Measurements from ENCODE around the gene MAP3K3.
A peak's percentile ranks its signal among the peaks of the same experiment; 100 is the strongest.

The MAP3K3 gene

DNA sequence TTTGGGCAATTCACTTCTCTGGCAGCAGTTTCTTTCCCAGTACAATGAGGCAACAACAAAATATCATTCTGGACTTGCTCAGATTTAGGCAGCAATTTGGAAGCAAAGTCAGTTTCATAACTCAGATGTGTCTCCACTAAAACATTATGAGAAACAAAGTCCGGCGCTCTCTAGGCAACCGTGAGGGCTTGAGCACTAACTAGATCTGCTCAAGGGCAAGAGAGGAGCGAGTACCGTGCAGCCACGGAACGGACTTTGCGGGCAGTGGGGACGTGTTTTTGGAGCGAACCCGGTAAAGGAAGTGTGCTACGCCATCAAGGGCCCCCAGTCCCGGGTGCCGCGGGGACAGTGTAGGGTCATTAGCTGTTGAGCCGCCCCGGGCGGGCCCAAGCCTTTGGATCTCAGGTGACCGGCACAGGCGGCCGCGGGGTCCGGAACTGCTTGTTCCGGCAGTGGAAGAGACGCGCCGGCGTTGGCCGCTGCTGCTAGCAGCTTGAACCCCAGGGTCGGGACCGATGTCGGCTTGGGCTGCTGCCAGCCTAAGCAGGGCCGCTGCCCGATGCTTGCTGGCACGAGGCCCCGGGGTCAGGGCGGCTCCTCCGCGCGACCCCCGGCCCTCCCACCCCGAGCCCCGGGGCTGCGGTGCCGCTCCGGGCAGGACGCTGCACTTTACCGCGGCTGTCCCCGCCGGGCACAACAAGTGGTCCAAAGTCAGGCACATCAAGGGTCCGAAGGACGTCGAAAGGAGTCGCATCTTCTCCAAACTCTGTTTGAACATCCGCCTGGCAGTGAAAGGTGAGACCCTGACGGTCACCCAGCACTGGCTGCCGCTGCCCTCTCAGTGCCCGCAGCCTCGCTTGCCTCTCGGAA is 21.4 kb upstream of the MAP3K3 start, which contains the start of gene TACO1:
Gene TACO1 (plus strand): TSS at position 327 of the 870 bp plus-strand sequence. CDS start 189 bp downstream, at position 516.
- TF ChIP-seq, protein P1, sequence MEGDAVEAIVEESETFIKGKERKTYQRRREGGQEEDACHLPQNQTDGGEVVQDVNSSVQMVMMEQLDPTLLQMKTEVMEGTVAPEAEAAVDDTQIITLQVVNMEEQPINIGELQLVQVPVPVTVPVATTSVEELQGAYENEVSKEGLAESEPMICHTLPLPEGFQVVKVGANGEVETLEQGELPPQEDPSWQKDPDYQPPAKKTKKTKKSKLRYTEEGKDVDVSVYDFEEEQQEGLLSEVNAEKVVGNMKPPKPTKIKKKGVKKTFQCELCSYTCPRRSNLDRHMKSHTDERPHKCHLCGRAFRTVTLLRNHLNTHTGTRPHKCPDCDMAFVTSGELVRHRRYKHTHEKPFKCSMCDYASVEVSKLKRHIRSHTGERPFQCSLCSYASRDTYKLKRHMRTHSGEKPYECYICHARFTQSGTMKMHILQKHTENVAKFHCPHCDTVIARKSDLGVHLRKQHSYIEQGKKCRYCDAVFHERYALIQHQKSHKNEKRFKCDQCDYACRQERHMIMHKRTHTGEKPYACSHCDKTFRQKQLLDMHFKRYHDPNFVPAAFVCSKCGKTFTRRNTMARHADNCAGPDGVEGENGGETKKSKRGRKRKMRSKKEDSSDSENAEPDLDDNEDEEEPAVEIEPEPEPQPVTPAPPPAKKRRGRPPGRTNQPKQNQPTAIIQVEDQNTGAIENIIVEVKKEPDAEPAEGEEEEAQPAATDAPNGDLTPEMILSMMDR (IDR thresholded peaks at IDR 0.05; ENCODE audit: insufficient read depth, missing control alignments), result no peak
- peak; percentile 58 for DNase-seq (ENCODE audit: insufficient read length, low spot score)

GRCh38 chr17:63601439-63602371 is 20.5 kb upstream of the MAP3K3 start:
- TF ChIP-seq, protein P1 (IDR thresholded peaks at IDR 0.05; ENCODE audit: insufficient read depth, missing control alignments), result no peak
- DNase-seq (ENCODE audit: insufficient read length, low spot score) (peak; percentile 33), FAIRE-seq (no peak)

More for the DNA sequence above, 21.4 kb upstream of the MAP3K3 start, which contains the start of gene TACO1:
- FAIRE-seq, result no peak

DNA sequence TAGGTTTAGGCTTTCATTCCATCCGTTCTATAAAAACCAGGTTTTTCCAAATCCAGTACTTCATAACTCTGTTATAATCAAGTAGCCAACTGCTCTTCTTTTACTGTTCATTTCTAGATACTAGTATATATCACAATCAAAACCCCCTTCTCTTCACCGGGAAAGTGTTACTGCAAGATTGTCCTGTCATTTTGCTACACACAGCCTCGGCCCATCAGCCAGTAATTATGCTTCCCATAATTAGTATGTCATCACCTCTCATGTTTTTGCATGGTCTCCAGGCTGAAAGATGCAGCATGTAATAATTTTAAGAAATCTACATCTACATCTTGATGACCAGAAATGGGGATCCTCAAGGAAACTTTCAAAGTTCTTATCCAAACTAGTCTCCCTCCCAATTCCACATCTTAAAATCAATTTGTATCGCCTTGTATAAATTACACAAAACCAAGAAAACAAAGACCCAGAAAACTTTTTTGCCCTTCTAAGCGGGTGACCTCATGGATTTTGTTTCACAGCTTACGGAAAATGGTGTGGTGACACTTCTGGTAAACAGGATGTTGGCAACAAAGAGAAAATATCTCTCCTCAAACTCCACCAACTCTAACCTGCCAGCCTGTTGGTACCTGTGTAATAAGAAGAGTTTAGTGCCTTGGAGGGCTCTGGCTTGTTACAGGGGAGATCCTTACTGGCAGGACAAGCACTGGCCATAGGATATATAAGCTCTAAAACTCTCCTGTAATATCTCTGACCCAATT is 12.2 kb upstream of the MAP3K3 start:
- TF ChIP-seq, protein P1 (IDR thresholded peaks at IDR 0.05; ENCODE audit: insufficient read depth, missing control alignments), result no peak
- FAIRE-seq, result no peak
- no peak for DNase-seq (ENCODE audit: insufficient read length, low spot score)

DNA sequence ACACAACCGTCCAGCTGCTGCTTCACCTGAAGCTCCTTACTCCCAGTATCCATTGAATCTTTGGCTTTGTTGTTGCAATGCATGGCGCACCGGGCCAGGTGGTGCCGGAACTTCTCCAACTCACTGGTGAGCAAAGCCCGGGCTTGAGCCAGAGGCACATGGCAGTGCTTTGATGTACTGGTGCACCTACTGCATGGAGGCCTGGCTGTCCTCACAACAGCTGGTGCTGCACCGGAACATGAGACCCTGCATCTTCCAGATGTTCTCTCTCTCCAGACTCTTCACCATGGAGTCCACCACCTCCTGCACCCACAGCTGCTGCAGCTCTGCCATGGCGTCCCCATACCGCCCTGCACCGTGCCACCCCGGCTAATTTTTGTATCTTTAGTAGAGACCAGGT is 11.4 kb upstream of the MAP3K3 start:
- DNase-seq (ENCODE audit: insufficient read length, low spot score) (no peak), FAIRE-seq (no peak)
- TF ChIP-seq, protein P1 (IDR thresholded peaks at IDR 0.05; ENCODE audit: insufficient read depth, missing control alignments), result no peak

GRCh38 chr17:63611354-63611753 is 10.9 kb upstream of the MAP3K3 start:
- DNase-seq (ENCODE audit: insufficient read length, low spot score) (no peak), FAIRE-seq (no peak)
- TF ChIP-seq, protein P1 (IDR thresholded peaks at IDR 0.05; ENCODE audit: insufficient read depth, missing control alignments), result no peak

DNA sequence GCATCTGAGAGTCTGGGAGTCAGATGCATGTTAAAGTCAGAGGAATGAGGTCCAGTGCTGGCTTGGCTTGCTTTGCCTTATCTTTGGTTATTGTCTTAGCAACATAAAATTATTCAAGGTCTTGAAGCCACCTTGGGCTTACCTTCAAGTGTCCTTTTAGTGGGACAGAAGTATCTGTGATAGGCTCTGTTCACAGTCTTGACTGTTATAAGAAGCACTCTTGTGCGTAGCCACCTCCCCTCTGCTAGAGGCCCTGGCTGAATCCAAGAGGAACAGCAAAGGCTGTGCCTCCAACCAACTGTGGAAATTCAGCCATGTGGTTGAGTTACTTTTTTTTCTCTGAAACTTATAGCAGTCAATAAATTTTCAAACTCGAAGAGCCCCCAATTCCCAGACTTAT is 8.6 kb upstream of the MAP3K3 start:
- FAIRE-seq, result no peak
- TF ChIP-seq, protein P1 (IDR thresholded peaks at IDR 0.05; ENCODE audit: insufficient read depth, missing control alignments), result no peak
- DNase-seq (ENCODE audit: insufficient read length, low spot score), result no peak

Measured in D721Med (cell line).